Natural killer cell (primary cell): ENCODE results near the gene ZDHHC1. TPM values are rescaled to one million over a fixed set of nuclear protein-coding genes. Genes with fewer than 3 reads are reported as not detected.

Experiments used
- ATAC-seq, 3 donors: fragments of 150-1000 bp in 2 of 3; fragments of 200-7000 bp in 1 of 3; cut with Tn5 transposase; 1 replicate in 1 of 3; 2 replicates in 2 of 3; pipeline ENCODE4 v1.10.0; 2021; ENCODE audit warnings: mild to moderate bottlenecking in 2 of 3, moderate library complexity in 2 of 3
- DNase-seq, 2 donors: peaks; one replicate each; pipeline versions ENCODE4 v3.0.0 to v3.0.0-alpha.2; 2013 to 2021; ENCODE audit warnings: mixed read lengths in 1 of 2
- H3K27ac ChIP-seq: one replicate; pipeline ENCODE4 v1.5.1; 2013; ENCODE audit warnings: mild to moderate bottlenecking, low read length
- H3K27me3 ChIP-seq: one replicate; pipeline ENCODE4 v1.6.1; 2013; ENCODE audit warnings: low read length; ENCODE audit not compliant: control insufficient read depth, insufficient read depth
- H3K36me3 ChIP-seq: one replicate; pipeline ENCODE4 v1.6.1; 2013; ENCODE audit warnings: low read length; ENCODE audit not compliant: control insufficient read depth, insufficient read depth
- H3K4me1 ChIP-seq: one replicate; pipeline ENCODE4 v1.6.1; 2013; ENCODE audit warnings: low read length; ENCODE audit not compliant: control insufficient read depth, insufficient read depth
- H3K4me3 ChIP-seq: one replicate; pipeline ENCODE4 v1.5.1; 2013; ENCODE audit warnings: low read length
- H3K9me3 ChIP-seq: one replicate; pipeline ENCODE4 v1.6.1; 2013; ENCODE audit warnings: low read length; ENCODE audit not compliant: control insufficient read depth, insufficient read depth
- H3K27ac Mint-ChIP-seq, 2 donors: one replicate each; pipeline ENCODE4 v1.8.0; 2022; ENCODE audit warnings: mild to moderate bottlenecking in 2 of 2, mixed read lengths in 2 of 2, moderate library complexity in 1 of 2
- H3K27me3 Mint-ChIP-seq, 2 donors: one replicate each; pipeline ENCODE4 v1.8.0; 2022; ENCODE audit warnings: low read depth in 2 of 2, mixed read lengths in 2 of 2
- H3K36me3 Mint-ChIP-seq: one replicate; pipeline ENCODE4 v1.8.0; 2022; ENCODE audit warnings: mixed read lengths
- H3K4me1 Mint-ChIP-seq, 2 donors: one replicate each; pipeline ENCODE4 v1.8.0; 2022; ENCODE audit warnings: mixed read lengths in 2 of 2
- H3K4me3 Mint-ChIP-seq: one replicate; pipeline ENCODE4 v1.8.0; 2022; ENCODE audit warnings: mild to moderate bottlenecking, moderate library complexity, mixed read lengths
- H3K9me3 Mint-ChIP-seq, 2 donors: one replicate each; pipeline ENCODE4 v1.8.0; 2022; ENCODE audit warnings: mixed read lengths in 2 of 2
- WGBS: methylation state at CpG from one replicate; pipeline ENCODE4 v1.1.7; 2013; ENCODE audit warnings: missing lambda C conversion rate; ENCODE audit not compliant: insufficient coverage; 5-methylcytosine and 5-hydroxymethylcytosine counted together
- intact Hi-C: fragments of 100-400 bp; cut with micrococcal nuclease; formaldehyde crosslinking; loops from one replicate; pipeline ENCODE4 v1.14.2; 2022
- total RNA-seq, 4 donors: library from RNA; stranded (reverse); fragments of 120-200 nt in 1 of 4; gene quantifications; one replicate each; pipeline versions ENCODE4 v1.2.3 to v1.2.4, GENCODE V29; 2013 to 2022
- TF ChIP-seq, protein P1 (sequence below): fragments of 200-600 bp; IDR thresholded peaks from one replicate; pipeline ENCODE4 v1.8.0; 2022; ENCODE audit warnings: antibody characterized with exemption

ZDHHC1 gene
- total RNA-seq, 3 donors from 2014 or later (not counting 1 experiment from before 2014, with no cell fraction given): 0.88 to 2.5 (median 1.8) TPM

DNA sequence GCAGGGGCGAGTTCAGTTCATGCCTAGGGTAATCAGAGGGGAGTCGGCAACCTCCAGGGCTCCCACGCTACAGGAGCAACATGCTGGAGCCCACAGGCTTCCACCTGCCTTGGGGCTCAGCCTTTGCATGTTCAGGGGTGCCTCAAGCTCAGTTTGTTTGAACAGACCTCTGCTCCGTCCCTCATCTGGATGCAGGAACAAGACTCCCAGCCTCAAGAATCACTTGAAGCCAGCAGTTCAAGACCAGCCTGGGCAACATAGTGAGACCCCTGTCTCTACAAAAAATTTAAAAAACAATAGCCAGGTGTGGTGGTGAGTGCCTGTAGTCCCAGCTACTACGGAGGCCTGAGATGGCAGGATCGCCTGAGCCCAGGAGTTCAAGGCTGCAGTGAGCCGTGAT is 9.7 kb upstream of the ZDHHC1 start:
- Mint-ChIP-seq H3K36me3 (no peaks in the 10 kb centered on the region), H3K4me1 (peaks cover 5% of the 10 kb centered on the region in 2 donors), H3K9me3 (no peaks in the 10 kb centered on the region), H3K27me3 (peaks cover 30 to 37% of the 10 kb centered on the region in 2 donors), H3K4me3 (no peak overlapping the region), H3K27ac (no peak overlapping the region)
- H3K4me3 ChIP-seq: no peak overlapping the region
- no peak for DNase-seq
- no peak for ATAC-seq
- H3K27me3 ChIP-seq: peaks cover 25% of the 10 kb centered on the region
- WGBS: 85% methylated on average over 6 of the region's 7 CpGs
- TF ChIP-seq, protein P1, sequence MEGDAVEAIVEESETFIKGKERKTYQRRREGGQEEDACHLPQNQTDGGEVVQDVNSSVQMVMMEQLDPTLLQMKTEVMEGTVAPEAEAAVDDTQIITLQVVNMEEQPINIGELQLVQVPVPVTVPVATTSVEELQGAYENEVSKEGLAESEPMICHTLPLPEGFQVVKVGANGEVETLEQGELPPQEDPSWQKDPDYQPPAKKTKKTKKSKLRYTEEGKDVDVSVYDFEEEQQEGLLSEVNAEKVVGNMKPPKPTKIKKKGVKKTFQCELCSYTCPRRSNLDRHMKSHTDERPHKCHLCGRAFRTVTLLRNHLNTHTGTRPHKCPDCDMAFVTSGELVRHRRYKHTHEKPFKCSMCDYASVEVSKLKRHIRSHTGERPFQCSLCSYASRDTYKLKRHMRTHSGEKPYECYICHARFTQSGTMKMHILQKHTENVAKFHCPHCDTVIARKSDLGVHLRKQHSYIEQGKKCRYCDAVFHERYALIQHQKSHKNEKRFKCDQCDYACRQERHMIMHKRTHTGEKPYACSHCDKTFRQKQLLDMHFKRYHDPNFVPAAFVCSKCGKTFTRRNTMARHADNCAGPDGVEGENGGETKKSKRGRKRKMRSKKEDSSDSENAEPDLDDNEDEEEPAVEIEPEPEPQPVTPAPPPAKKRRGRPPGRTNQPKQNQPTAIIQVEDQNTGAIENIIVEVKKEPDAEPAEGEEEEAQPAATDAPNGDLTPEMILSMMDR: no peak
- intact Hi-C loops: loop anchor here (5.0 kb wide), 1 partner anchor 41 kb away; no protein-coding TSS in a partner anchor
- H3K4me1 ChIP-seq: peaks cover 6% of the 10 kb centered on the region
- no peaks in the 10 kb centered on the region for H3K36me3 ChIP-seq
- H3K9me3 ChIP-seq: no peaks in the 10 kb centered on the region
- no peak overlapping the region for H3K27ac ChIP-seq

DNA sequence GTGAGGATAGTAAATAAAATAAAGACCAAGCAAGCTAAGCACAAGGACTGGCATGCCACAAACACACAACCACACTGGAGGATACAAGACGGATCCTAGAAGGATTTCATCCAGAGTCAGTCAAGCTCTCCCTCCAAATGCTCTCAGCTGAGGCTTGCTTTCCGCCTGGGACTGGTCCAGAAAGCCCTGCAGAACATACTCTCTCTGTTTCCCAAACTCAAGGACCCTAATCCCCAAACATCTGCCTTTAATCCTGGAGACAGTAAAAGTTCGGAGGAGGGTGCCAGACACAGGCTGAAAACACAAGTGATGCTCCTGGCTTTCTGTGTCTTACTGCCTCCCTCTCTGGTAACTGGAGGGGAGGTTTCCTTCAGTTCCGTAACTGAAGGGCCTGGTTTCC is 9.3 kb upstream of the ZDHHC1 start:
- Mint-ChIP-seq H3K4me1 (peaks cover 5% of the 10 kb centered on the region in 2 donors), H3K27me3 (peaks cover 30 to 37% of the 10 kb centered on the region in 2 donors), H3K27ac (no peak overlapping the region), H3K9me3 (no peaks in the 10 kb centered on the region), H3K36me3 (no peaks in the 10 kb centered on the region), H3K4me3 (no peak overlapping the region)
- Histone ChIP-seq H3K4me3 (no peak overlapping the region), H3K27me3 (peaks cover 25% of the 10 kb centered on the region), H3K4me1 (peaks cover 6% of the 10 kb centered on the region), H3K9me3 (no peaks in the 10 kb centered on the region), H3K27ac (no peak overlapping the region), H3K36me3 (no peaks in the 10 kb centered on the region)
- TF ChIP-seq, protein P1: no peak
- intact Hi-C loops: loop anchor here (5.0 kb wide), 1 partner anchor 42 kb away; no protein-coding TSS in a partner anchor
- 93% methylated on average over 4 of the region's 4 CpGs for WGBS
- no peak for DNase-seq
- ATAC-seq: no peak

DNA sequence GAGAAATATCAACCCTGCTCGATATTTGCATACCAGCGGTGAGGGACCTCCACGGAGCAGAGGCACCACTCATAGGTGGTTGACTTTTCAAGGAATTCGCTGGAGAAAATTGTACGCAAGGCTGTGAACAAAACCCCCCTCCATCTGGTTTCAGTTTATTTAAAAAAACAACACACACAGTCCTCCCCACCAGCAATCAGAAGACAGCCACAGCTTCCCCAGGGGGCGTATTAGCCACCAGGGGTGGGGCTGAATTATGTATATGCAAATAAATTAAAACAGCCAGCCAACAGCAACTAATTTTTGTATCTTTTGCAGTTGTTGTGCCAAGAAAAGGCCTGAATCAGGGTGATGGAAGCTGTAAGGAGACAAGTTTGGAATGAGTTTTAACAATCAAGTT is 8.8 kb upstream of the ZDHHC1 start:
- ATAC-seq (no peak), DNase-seq (no peak)
- Histone ChIP-seq H3K4me1 (peaks cover under 1% of the 10 kb centered on the region), H3K36me3 (no peaks in the 10 kb centered on the region), H3K27me3 (peaks cover 22% of the 10 kb centered on the region), H3K9me3 (no peaks in the 10 kb centered on the region), H3K4me3 (no peak overlapping the region), H3K27ac (no peak overlapping the region)
- H3K36me3 Mint-ChIP-seq: no peaks in the 10 kb centered on the region
- TF ChIP-seq, protein P1: no peak
- WGBS: 81% methylated on average over 5 of the region's 6 CpGs
- no peaks in the 10 kb centered on the region for H3K4me1 Mint-ChIP-seq
- H3K4me3 Mint-ChIP-seq: no peak overlapping the region
- intact Hi-C loops: loop anchor here (5.0 kb wide), 1 partner anchor 42 kb away; no protein-coding TSS in a partner anchor
- H3K27ac Mint-ChIP-seq: no peak overlapping the region
- peaks cover 26 to 37% of the 10 kb centered on the region in 2 donors for H3K27me3 Mint-ChIP-seq
- H3K9me3 Mint-ChIP-seq: no peaks in the 10 kb centered on the region

DNA sequence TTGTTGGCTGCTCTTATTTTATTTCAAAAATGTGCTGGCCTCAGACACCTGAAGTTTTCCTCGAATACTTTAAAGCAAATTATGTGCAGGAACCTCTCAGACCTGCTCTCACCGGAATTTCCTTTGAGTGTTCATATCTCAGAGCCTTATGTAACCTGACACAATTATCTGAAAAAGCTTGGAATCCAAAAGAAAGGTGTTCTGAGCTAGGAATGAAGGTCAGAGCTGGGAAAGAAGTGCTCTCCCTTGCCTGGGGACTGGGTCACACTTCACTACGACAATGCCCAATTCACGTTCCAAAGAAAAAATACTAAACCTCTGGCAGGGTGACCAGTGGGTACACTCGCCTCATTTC is 8.0 kb upstream of the ZDHHC1 start:
- ATAC-seq (no peak), DNase-seq (no peak)
- H3K27ac Mint-ChIP-seq: no peak overlapping the region
- H3K27me3 Mint-ChIP-seq: peaks cover 28 to 38% of the 10 kb centered on the region in 2 donors
- TF ChIP-seq, protein P1: no peak
- intact Hi-C loops: no loop called here
- Histone ChIP-seq H3K4me1 (no peaks in the 10 kb centered on the region), H3K36me3 (no peaks in the 10 kb centered on the region), H3K4me3 (no peak overlapping the region), H3K27me3 (peaks cover 14% of the 10 kb centered on the region), H3K9me3 (no peaks in the 10 kb centered on the region), H3K27ac (no peak overlapping the region)
- no peaks in the 10 kb centered on the region for H3K36me3 Mint-ChIP-seq
- no peaks in the 10 kb centered on the region for H3K4me1 Mint-ChIP-seq
- no peak overlapping the region for H3K4me3 Mint-ChIP-seq
- WGBS: 80% methylated on average over 5 of the region's 5 CpGs
- H3K9me3 Mint-ChIP-seq: no peaks in the 10 kb centered on the region
